Measurements from ENCODE around the gene ZNF598. TPM values are rescaled to one million over a fixed set of nuclear protein-coding genes. Genes with fewer than 3 reads are reported as not detected.

Gene ZNF598
- total RNA-seq, 1 donor from 2014 or later = 105 TPM

DNA sequence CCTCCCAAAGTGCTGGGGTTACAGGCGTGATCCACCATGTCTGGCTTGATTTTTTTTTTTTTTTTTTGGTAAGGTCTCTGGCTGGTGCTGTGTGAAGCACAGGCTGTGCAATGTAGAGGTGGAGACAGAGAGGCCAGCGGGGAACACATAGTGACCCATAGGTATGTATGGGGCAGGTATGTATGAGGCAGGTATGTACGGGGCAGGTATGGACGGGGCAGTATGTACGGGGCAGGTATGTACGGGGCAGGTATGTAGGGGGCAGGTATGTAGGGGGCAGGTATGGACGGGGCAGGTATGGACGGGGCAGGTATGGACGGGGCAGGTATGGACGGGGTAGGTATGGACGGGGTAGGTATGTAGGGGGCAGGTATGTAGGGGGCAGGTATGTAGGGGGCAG is 60.1 kb downstream of the ZNF598 start:
- intact Hi-C loops (cut with micrococcal nuclease) = loop anchor here (10.0 kb wide), 1 partner anchor 1155 kb away; no protein-coding TSS in a partner anchor
- no peaks in the 10 kb centered on the region for H3K36me3 Mint-ChIP-seq (ENCODE audit: low read depth)

More for the DNA sequence above, 60.1 kb downstream of the ZNF598 start:
- Mint-ChIP-seq H3K27ac (no peak overlapping the region), H3K27me3 (ENCODE audit: insufficient read depth) (peaks cover 2% of the 10 kb centered on the region), H3K4me1 (ENCODE audit: low read depth) (peaks cover 8% of the 10 kb centered on the region), H3K9me3 (no peaks in the 10 kb centered on the region), H3K4me3 (no peak overlapping the region)
- no peak for DNase-seq (ENCODE audit: low spot score)

Other genes with a start within 250 kb of the ZNF598 start
- gene NME3, start 238.3 kb downstream of the ZNF598 start, total RNA-seq = 49.5 and 49.9 TPM in 2 replicates
- gene EME2, start 237.0 kb downstream of the ZNF598 start, total RNA-seq = 31.0 and 32.7 TPM in 2 replicates
- 209 and 215 TPM in 2 replicates for gene MRPS34, start 236.7 kb downstream of the ZNF598 start, total RNA-seq
- 30.3 and 30.8 TPM in 2 replicates for gene SPSB3, start 227.2 kb downstream of the ZNF598 start, total RNA-seq
- gene NUBP2, start 226.9 kb downstream of the ZNF598 start, total RNA-seq = 81.6 and 82.8 TPM in 2 replicates
- not detected in 2 replicates for gene IGFALS, start 216.1 kb downstream of the ZNF598 start, total RNA-seq
- gene HAGH, start 183.0 kb downstream of the ZNF598 start, total RNA-seq = 57.8 and 58.7 TPM in 2 replicates
- gene FAHD1, start 182.6 kb downstream of the ZNF598 start, total RNA-seq = 19.4 and 20.2 TPM in 2 replicates
- not detected in 2 replicates for gene MEIOB, start 137.7 kb downstream of the ZNF598 start, total RNA-seq
- not detected in 2 replicates for gene HS3ST6, start 91.4 kb downstream of the ZNF598 start, total RNA-seq
- 22.1 and 26.1 TPM in 2 replicates for gene MSRB1, start 66.6 kb downstream of the ZNF598 start, total RNA-seq
- gene RPL3L, start 55.1 kb downstream of the ZNF598 start, total RNA-seq = 1.1 and 1.9 TPM in 2 replicates
- 134 and 138 TPM in 2 replicates for gene NDUFB10, start 50.3 kb downstream of the ZNF598 start, total RNA-seq
- gene RPS2, start 45.0 kb downstream of the ZNF598 start, total RNA-seq = 3,144 and 3,145 TPM in 2 replicates
- 0.70 and 0.93 TPM in 2 replicates for gene RNF151, start 43.0 kb downstream of the ZNF598 start, total RNA-seq
- gene TBL3, start 37.8 kb downstream of the ZNF598 start, total RNA-seq = 84.9 and 87.3 TPM in 2 replicates
- 0.24 TPM in 1 of 2 replicates, not detected in the other for gene NOXO1, start 28.4 kb downstream of the ZNF598 start, total RNA-seq
- 46.2 and 54.0 TPM in 2 replicates for gene GFER, start 25.6 kb downstream of the ZNF598 start, total RNA-seq
- 21.2 and 26.3 TPM in 2 replicates for gene SYNGR3, start 19.9 kb downstream of the ZNF598 start, total RNA-seq
- 3.6 and 3.9 TPM in 2 replicates for gene NPW, start 10.0 kb upstream of the ZNF598 start, total RNA-seq
- 2.2 and 2.5 TPM in 2 replicates for gene NHERF2, start 17.1 kb upstream of the ZNF598 start, total RNA-seq
- gene NTHL1, start 38.0 kb upstream of the ZNF598 start, total RNA-seq = 50.0 and 52.7 TPM in 2 replicates
- gene TSC2, start 38.2 kb upstream of the ZNF598 start, total RNA-seq = 96.4 and 111 TPM in 2 replicates
- 92.5 and 104 TPM in 2 replicates for gene PKD1, start 126.1 kb upstream of the ZNF598 start, total RNA-seq
- gene RAB26, start 138.8 kb upstream of the ZNF598 start, total RNA-seq = 0.24 and 0.70 TPM in 2 replicates
- 70.4 and 73.1 TPM in 2 replicates for gene TRAF7, start 146.0 kb upstream of the ZNF598 start, total RNA-seq
- gene CASKIN1, start 186.8 kb upstream of the ZNF598 start, total RNA-seq = 1.0 and 1.2 TPM in 2 replicates
- gene MLST8, start 195.6 kb upstream of the ZNF598 start, total RNA-seq = 57.0 and 61.9 TPM in 2 replicates
- 24.7 and 25.1 TPM in 2 replicates for gene BRICD5, start 201.0 kb upstream of the ZNF598 start, total RNA-seq
- 37.2 and 37.7 TPM in 2 replicates for gene PGP, start 205.0 kb upstream of the ZNF598 start, total RNA-seq
- 35.6 and 37.4 TPM in 2 replicates for gene E4F1, start 213.8 kb upstream of the ZNF598 start, total RNA-seq
- gene DNASE1L2, start 226.6 kb upstream of the ZNF598 start, total RNA-seq = 1.6 and 2.2 TPM in 2 replicates
- gene ECI1, start 241.8 kb upstream of the ZNF598 start, total RNA-seq = 35.5 and 36.5 TPM in 2 replicates

Data from activated T-helper 1 cell treated with anti-CD3 and anti-CD28 coated beads, Interleukin-12 subunit alpha, Interleukin-12 subunit beta, Interleukin-2, Interleukin-4 antibody, amounts not matched to agents 30 ng/mL and 10 ng/mL and 1 ng/mL, durations not matched to agents 14 hours and 24 hours and 36 hours (primary cell).